Colonic mucosa (tissue), 4 donors: ENCODE data around the gene GASK1A. TPM values are rescaled to one million over a fixed set of nuclear protein-coding genes. Genes with fewer than 3 reads are reported as not detected.
"Not testable (repeated sequence)": the region's sequence is repeated elsewhere in the genome, so short reads cannot be mapped to it uniquely, and the experiment has no call there.

ENCODE experiments used
- DNase-seq: peaks from one replicate; pipeline ENCODE4 v3.0.0-alpha.2; 2020
- H3K27ac ChIP-seq: fragments of 200-600 bp; one replicate; pipeline ENCODE4 v1.8.0; 2021
- H3K27me3 ChIP-seq: fragments of 200-600 bp; one replicate; pipeline ENCODE4 v1.8.0; 2021
- H3K36me3 ChIP-seq: fragments of 200-600 bp; one replicate; pipeline ENCODE4 v1.8.0; 2021
- H3K4me1 ChIP-seq: fragments of 200-600 bp; one replicate; pipeline ENCODE4 v1.8.0; 2021; ENCODE audit warnings: mild to moderate bottlenecking
- H3K4me3 ChIP-seq: fragments of 200-600 bp; one replicate; pipeline ENCODE4 v1.8.0; 2021
- H3K9ac ChIP-seq, 2 donors: one replicate each; pipeline ENCODE4 v1.7.0; 2013; ENCODE audit warnings: control low read depth in 2 of 2, low read depth in 2 of 2, low read length in 2 of 2
- H3K9me3 ChIP-seq: fragments of 200-600 bp; one replicate; pipeline ENCODE4 v1.8.0; 2021
- intact Hi-C: fragments of 100-400 bp; cut with DNase I; formaldehyde crosslinking; loops from one replicate; pipeline ENCODE4 v1.14.1; 2022
- total RNA-seq, 2 donors: library from RNA; stranded (reverse); fragmentation: NEBNext Ultra II Directional in 1 of 2; extraction: Animal tissue kit (Norgen Biotek cat#: 25700) in 1 of 2; gene quantifications; one replicate each; pipeline ENCODE4 v1.2.1, GENCODE V29; 2021
- TF ChIP-seq, protein P1 (sequence below): fragments of 200-600 bp; IDR thresholded peaks from one replicate; pipeline ENCODE4 v1.8.0; 2022; ENCODE audit warnings: antibody characterized with exemption, mild to moderate bottlenecking
- donor health status: healthy.
- donor health status: DM: no; HTN: no; CAD: no.
- donor health status: DM: no; HTN: no; CAD: no.

GASK1A gene
- total RNA-seq, 2 donors from 2014 or later = 1.3 to 2.2 TPM

DNA sequence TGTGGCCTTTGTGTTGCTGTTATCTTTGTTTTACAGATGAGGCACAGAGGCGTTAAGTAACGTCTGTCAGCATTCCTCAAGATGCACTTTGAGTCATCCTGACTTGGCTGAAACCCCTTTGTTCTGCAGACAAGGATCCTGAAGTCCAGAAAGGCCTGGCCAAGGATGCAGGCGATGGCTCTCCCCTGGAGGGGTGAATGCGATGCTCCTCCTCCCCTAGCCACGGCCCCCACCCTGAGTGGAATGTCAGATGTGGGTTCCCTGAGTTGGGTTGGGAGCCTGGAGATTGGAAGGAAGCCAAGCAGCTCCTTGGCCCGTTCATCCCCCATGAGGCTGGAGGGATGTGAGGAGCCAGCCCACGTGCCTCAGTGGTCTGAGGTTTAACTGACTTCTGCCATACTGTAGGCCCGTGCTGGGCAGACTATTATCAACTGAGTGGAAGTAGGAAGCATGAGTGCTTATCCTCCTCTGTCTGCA, 83.5 kb downstream of the GASK1A start:
- no peaks in the 10 kb centered on the region for H3K27me3 ChIP-seq
- no peak overlapping the region for H3K4me3 ChIP-seq
- H3K9ac ChIP-seq = no peak overlapping the region
- DNase-seq = no peak
- H3K36me3 ChIP-seq = no peaks in the 10 kb centered on the region
- no peaks in the 10 kb centered on the region for H3K9me3 ChIP-seq
- TF ChIP-seq, protein P1, sequence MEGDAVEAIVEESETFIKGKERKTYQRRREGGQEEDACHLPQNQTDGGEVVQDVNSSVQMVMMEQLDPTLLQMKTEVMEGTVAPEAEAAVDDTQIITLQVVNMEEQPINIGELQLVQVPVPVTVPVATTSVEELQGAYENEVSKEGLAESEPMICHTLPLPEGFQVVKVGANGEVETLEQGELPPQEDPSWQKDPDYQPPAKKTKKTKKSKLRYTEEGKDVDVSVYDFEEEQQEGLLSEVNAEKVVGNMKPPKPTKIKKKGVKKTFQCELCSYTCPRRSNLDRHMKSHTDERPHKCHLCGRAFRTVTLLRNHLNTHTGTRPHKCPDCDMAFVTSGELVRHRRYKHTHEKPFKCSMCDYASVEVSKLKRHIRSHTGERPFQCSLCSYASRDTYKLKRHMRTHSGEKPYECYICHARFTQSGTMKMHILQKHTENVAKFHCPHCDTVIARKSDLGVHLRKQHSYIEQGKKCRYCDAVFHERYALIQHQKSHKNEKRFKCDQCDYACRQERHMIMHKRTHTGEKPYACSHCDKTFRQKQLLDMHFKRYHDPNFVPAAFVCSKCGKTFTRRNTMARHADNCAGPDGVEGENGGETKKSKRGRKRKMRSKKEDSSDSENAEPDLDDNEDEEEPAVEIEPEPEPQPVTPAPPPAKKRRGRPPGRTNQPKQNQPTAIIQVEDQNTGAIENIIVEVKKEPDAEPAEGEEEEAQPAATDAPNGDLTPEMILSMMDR = no peak
- intact Hi-C loops = no loop called here
- H3K4me1 ChIP-seq = no peaks in the 10 kb centered on the region
- no peak overlapping the region for H3K27ac ChIP-seq

DNA sequence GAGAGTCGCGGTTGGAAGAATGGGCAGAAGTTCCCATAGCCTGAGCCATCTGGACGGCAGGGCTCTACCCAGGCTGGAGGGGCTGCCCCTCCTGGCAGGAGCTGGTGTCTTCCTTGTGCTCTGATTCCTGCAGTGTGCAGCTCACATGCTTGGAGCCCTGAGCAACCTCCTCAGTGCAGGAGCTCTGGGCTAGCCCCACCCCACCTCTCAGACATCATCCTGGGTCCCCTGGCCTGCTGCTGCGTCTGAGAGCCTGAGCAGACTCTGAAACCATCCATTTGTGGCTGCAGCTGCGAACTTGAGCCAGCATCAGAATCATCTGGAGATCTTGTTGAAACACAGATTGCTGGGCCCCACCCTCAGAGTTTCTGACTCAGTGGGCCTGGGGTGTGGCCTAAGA, 84.0 kb downstream of the GASK1A start:
- no peak overlapping the region for H3K9ac ChIP-seq
- no peak for DNase-seq
- TF ChIP-seq, protein P1 = no peak
- no peak overlapping the region for H3K4me3 ChIP-seq
- H3K27me3 ChIP-seq = no peaks in the 10 kb centered on the region
- H3K27ac ChIP-seq = no peak overlapping the region
- H3K36me3 ChIP-seq = no peaks in the 10 kb centered on the region
- intact Hi-C loops = no loop called here
- no peaks in the 10 kb centered on the region for H3K9me3 ChIP-seq
- no peaks in the 10 kb centered on the region for H3K4me1 ChIP-seq

DNA sequence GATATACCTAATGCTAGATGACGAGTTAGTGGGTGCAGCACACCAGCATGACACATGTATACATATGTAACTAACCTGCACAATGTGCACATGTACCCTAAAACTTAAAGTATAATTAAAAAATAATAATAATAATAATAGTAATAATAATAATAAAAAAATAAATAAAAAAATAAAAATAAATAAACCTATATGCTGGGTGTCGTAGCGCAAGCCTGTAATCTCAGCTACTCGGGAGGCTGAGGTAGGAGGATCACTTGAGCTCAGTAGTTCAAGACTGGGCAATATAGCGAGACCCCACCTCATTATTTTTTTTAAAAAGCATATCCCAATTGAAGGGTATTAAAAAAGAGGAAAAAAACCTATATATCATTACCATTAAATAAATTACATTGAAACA, 91.6 kb downstream of the GASK1A start:
- H3K27ac ChIP-seq, H3K4me1 ChIP-seq, DNase-seq, intact Hi-C loops, H3K4me3 ChIP-seq, H3K27me3 ChIP-seq, H3K9me3 ChIP-seq, H3K36me3 ChIP-seq, H3K9ac ChIP-seq: not testable (repeated sequence)

DNA sequence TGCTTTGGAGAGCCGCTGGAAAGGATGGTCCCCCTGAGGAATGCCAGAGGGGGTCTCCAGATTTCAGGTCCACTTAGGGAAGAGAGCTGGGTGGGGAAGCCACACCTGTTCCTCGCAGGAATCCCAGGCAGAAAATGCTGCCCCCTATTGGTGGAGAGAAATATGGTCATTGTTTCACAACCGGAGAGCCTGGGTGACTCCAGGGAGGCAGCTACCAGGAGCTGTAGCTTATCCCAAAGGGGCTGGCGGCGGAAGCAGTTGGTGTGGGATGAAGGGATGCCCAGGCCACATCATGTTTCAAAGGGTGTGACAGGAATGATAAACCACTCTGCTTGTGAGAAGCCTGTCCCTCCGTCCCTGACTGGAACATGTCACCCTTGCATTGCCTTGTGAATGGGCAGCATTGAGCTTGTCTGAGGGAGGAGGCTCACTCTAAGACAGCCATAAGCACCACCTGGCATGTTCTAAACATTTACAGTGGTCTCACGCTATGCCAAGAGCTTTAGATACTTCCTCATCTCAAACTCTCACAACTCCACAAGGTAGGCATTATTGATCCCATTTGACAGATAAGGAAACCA, 92.3 kb downstream of the GASK1A start:
- intact Hi-C loops = no loop called here
- Histone ChIP-seq H3K4me3 (no peak overlapping the region), H3K9ac (no peak overlapping the region), H3K4me1 (no peaks in the 10 kb centered on the region), H3K9me3 (no peaks in the 10 kb centered on the region), H3K36me3 (no peaks in the 10 kb centered on the region), H3K27ac (no peak overlapping the region), H3K27me3 (no peaks in the 10 kb centered on the region)
- no peak for DNase-seq
- TF ChIP-seq, protein P1 = no peak

DNA sequence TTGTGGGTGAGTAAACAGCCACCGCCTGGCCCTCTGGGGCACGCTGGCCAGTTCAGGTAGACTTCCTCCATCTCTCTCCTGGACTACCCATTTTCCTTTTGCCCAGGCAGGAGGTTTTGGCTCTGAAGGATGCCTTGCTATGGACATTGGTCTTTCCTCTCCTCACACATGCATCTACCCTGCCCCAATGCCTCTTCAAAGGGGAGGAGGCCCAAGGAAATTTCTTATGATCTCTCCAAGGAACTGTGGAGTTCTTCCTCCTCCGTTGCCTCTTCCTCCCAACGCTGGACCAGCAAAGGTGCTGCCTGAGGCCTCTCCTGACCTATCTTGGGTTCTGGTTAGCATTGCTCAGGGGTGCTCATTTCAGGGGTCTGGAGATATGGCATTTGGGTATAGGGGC, 93.2 kb downstream of the GASK1A start:
- no peak for DNase-seq
- no peaks in the 10 kb centered on the region for H3K27me3 ChIP-seq
- TF ChIP-seq, protein P1 = no peak
- no peak overlapping the region for H3K9ac ChIP-seq
- H3K27ac ChIP-seq = no peak overlapping the region
- H3K9me3 ChIP-seq = no peaks in the 10 kb centered on the region
- H3K36me3 ChIP-seq = no peaks in the 10 kb centered on the region
- H3K4me1 ChIP-seq = no peaks in the 10 kb centered on the region
- intact Hi-C loops = no loop called here
- H3K4me3 ChIP-seq = no peak overlapping the region

DNA sequence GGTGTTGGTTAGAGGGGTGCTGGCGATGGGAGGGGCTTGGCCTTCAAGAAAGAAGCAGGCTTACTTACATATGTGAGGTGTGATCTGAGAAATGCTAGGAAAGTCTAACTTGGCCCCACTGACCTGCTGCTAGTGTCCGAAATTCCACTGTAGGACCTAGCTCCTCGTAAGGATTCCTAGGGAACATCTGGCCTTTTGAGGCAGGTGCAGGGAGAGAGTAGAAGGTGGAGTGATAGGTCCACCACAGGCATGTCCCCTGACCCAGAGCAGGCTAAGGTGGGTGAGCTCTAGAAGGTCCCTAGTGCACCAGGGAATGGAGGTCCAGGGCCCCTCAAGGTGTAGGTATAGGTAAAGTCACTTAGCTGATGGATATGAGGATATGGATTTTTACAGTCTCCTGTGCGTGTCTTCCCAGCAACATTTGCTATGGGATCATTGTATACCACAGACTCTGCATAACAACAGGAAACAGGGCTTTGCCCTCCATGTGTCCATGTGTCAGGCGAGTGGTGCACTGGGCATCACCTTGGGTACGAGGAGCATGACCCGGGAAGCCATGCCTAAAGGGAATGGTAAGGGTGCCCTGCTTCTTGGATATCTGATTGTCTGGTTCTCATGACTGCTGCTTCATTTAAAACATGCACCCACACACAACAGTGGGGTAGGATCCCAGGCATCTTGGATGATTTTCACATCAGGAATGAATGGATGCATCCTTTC, 94.2 kb downstream of the GASK1A start:
- Histone ChIP-seq H3K27ac (no peak overlapping the region), H3K4me1 (no peaks in the 10 kb centered on the region), H3K36me3 (no peaks in the 10 kb centered on the region), H3K9me3 (no peaks in the 10 kb centered on the region), H3K27me3 (no peaks in the 10 kb centered on the region), H3K9ac (no peak overlapping the region), H3K4me3 (no peak overlapping the region)
- intact Hi-C loops = no loop called here
- TF ChIP-seq, protein P1 = no peak
- no peak for DNase-seq
